ENCODE data around the gene NPAS3.

NPAS3 gene

DNA sequence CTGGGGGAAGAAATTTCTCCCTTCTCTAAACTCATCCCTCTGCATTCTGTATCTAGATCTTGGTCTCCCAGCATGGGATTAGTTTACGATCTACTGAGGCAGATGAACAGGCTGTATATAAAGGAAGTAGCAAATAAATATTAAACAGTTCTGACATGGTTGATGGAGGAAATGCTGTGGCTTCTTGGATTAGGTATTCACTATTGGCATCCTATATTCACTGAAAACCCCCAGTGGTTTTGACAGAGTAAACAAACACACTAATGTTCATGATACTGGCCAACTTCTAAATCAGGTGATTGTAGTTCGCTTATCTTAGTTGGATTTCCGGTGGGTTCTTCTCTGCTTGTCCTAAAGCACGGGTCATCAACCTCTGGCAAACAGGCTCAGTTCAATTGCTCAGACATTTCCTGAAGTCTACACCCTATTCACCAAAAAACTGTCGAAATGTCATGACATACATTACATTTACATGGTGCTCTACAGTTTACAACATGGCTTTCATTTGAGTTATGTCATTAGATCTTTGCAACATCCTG is 578.3 kb downstream of the NPAS3 start:
- DNase-seq (ENCODE audit: low read depth), result no peak

DNA sequence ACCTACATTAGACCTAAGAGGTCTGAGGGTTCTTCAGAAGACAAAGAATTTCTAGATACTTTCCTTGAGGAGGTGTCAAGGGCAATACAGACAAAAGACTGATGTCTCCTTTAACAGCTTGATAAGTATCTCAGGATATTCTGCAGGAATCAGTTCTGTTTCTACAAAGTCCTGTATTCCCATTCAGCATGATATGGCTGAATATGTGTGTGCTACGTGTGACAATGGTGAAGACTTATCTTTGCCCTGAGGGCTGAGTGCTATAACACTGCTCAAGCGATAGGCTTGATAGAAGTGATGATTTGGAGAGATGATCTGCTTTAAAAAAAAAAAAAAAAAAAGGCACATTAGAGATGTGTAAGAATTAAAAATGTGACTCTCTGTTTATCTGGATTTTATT is 582.5 kb downstream of the NPAS3 start:
- DNase-seq (ENCODE audit: low read depth), result no peak

DNA sequence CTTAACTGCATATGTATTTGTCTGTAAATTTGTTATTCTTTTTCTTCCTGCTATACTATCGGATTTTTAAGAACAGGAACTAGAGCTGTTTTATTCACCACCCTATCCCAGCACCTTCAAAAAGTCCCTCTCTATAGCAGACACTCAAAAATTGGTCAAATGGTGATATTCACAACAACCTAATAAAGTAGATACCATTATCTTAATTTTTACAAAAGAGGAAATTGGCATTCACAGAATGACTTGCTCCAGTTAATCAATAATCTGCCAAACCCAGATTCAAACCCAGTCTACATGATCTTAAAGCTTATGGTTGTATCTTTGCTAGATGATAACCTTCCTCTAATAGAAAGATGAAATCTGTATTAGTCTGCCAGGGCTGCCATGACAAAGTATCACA is 585.6 kb downstream of the NPAS3 start:
- DNase-seq (ENCODE audit: low read depth), result no peak

DNA sequence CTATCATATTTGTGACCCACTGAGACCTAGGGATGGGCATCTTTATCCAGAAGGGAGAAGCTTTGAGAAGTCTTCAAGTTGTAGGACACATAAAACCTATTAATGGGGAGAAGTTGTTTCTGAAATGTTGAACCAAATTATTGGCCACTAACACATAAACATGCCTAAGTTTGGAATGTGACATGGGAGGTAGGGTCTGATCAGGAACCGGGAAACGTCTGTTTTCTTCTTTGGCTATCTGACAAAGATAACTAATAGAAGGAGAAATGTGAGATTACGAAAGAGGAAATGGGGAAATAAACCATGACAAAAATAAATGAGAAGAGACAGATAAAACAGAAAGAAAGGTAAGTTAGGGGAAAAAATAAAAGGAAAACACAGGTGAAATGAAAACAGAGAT is 586.9 kb downstream of the NPAS3 start:
- DNase-seq (ENCODE audit: low read depth), result no peak

DNA sequence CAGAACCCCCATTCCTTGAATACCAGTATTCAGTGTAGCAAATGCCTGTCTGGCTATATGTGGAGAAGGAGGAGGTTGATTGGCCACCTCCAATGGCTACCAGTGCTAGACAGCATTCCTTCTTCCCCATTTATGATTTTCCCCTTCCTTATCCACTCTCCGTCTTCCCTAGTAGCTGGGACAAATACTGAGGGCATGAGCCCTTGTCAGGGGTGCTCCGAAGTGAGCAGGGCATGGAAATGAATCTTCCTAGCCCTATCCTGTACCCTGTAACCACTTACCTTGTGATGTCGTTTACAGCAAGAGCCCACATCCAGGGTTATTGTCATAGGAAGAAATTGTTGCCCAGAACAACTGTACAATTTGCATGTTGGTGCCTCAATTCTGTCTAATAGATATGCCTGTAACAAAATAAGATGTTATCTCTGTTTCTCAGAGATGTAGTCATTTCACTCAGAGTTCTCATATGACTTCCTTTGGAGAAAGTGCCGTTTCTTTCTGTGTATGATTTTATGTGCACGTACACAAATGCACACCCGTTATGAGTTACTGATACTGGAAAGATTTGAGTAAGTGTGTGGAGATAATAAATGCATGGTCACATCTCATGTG is 588.5 kb downstream of the NPAS3 start:
- no peak for DNase-seq (ENCODE audit: low read depth)

DNA sequence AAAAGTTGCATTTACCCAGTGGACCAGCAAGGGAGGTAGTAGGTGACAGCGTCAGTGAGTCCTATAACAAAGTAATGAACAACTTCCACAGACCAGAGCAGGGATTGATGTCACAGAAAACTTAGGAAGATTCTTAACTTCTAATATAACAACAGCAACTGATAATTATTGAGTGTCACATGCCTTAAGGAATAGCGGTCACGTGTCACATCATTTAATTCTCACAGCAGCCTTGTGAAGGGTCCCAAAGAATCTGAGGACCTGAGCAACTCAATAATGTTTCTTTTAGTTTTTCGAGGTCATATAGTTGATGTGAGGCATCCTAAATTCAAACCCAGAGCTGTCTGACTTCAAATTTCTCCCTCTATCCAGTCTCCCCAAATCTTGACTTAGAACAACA is 590.0 kb downstream of the NPAS3 start:
- no peak for DNase-seq (ENCODE audit: low read depth)

DNA sequence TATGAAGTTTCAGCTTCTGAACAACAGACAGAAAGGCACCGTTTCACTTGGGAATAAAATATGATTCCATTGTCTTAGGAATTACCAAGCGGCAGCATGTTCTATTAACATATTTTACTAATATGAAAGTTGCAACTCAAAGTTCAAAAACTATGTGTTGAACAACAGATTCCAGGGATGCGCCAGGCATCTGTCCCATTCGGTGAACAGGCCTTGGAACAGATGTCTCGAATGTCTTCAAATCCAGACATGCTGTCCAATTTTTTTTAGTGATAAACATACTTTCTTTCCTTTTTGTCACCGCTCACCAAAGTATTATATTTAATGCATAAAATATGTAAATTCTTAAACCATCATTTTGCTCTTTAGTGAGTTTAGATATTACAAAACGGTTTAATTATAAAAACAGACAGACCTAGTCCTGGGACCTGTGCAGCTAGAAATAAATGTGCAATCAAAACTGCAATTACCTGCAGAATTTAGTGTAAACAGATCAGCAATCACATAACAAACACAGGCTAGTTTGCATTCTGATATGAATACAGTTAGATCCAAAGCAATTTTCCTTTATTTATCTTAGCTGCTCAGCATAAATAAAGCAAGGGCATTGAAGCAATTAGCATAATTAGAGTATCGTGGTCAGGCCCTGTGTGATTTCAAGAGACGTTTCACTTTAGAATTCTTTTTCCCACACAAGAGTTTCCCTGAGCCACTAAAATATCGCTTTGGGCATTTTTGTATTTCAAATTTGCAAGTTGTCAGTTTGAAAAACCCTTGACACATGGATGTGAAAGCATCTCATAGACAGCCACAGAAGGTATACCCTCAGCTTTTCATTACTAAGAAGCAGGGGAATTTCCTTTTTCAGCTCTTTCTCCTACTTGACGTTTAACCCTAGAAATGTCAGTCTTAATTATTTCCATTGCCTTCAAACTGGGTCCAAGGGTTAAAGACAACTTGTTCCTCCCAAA is 591.4 kb downstream of the NPAS3 start:
- DNase-seq (ENCODE audit: low read depth), result no peak

DNA sequence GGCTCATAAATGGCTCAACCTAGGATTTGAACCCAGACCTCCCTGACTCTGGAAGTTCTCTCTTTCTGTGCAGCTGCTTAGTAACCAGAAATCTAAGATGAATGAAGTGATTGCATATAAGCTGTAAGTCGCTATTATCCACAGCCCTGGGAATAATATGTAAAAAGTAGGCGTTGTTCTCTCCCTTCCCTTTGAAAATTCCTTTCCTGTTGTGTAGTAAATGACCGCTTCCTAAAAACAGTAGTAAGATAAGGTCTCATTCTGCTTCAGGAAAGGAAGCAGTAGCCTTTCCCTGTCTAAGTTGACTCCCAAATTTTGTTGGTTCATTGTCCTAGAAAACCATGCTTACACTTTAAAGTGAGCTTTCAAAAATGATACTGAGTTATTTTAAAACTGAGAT is 593.9 kb downstream of the NPAS3 start:
- DNase-seq (ENCODE audit: low read depth), result no peak

DNA sequence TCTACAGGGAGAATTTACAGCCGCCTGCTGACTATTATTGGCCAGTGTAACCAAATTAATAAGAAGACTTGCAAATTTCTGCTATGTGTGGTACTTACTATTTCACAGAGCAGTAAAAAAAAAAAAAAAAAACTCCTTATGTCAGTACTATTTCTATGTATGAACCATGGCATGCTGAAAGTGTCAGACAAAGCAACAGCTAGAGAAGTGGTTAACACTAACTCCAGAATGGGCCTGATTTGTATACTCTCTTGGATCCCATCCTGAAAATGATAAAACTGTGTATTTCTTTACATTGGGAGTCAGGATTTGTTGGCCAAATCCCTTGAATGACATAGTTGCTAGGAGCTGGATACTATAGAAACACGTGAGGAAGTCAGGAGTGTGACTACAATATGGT is 595.4 kb downstream of the NPAS3 start:
- no peak for DNase-seq (ENCODE audit: low read depth)

DNA sequence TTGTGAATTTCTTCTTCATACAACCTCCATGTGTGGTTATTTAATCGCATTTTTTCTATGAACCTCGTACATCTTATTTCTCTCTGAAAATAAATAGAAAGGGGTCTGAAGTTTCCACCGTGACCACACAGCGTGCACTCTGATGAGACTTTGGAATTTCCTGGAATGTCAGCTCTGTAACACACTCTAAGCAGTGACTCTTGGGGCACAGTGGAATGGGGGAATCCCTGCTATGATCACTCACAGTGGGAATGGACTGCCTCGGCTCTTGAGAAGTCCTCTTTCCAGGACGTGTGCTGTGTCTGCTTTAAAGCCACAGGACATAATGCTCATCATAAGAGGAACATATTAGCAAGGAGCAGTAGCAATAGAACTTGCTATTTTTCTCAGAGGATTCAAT is 596.0 kb downstream of the NPAS3 start:
- DNase-seq (ENCODE audit: low read depth), result no peak

DNA sequence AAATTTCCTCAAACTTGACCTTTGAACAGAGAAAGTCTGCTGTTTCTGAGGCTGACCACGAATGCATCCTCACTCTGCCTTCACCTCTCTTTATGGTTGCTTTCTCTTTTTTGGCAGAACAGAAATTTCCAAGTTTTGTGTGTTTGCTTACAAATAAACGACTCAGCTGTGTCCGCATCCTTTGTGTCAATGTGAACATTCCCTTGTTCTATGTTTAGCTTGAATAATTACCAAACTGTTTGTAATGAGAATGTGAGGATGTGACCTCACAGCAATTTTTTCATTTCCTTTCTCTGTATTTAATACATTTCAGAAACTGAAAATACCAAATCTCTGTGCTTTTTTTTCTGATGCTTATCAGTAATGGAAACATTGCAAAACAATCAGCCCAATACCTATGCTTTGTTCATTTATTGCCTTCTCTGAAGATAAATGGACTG is 601.3 kb downstream of the NPAS3 start:
- no peak for DNase-seq (ENCODE audit: low read depth)

DNA sequence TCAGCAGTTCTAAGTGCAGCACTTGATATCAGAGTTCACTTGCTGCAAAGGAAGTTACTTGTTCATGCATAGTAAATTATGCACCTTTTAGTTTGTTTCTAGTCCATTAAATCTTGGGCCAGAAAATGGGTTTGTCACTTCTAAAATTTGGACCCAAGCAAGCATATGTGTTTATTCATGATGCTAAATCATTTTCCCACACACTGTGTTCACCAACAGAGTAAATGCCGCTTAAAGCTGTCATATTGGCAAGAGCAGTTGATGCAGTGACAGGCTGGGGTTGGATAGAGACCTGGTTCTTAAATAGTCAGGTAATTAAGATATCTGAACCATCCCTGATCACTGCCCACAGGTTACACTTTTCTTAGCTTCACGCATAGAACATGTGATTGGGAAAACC is 602.5 kb downstream of the NPAS3 start:
- DNase-seq (ENCODE audit: low read depth), result no peak

DNA sequence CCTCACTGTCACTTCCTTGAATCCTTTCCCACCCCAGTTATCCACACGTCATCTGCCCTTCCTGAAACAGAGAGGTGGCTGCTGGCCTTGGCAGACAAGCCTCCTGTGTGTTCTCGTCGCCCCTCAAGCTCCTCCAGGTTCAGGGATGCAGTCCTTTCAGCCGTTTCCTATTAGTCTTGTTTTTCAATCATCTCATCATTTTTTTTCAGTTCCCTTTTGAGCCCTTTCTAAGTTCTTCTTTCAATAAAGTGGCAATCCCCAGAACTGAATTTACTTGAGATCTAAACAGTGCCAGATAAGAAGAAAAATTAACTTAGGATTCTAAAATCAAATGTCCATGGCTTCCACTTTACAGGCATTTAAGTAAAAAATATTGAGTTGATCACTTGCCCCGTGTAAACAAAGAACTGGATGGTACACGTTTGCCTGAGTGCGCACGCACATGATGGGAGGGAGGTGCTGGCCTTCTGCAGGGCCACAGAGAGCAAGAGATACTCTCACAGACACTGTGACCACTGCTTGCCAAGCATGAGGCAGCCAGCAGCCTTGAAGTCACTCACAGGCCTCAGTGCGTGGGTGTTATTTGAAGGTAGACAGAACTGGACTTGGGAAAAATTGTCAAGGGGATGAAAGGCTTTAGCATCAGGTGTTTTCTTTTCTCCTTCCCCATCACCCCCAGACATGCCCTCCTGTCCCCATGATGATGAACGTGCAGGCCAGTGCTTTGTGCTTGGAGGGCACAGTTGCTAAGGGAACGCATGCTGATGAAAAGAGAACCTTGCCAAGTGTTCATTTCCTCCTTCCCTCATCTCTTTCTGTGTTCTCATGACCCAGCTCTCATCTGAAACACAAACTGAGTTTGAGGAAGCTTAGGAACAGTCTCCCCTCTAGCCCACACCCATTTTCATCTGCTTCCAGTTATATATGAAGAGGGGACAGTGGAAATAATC is 603.9 kb downstream of the NPAS3 start:
- DNase-seq (ENCODE audit: low read depth), result no peak

DNA sequence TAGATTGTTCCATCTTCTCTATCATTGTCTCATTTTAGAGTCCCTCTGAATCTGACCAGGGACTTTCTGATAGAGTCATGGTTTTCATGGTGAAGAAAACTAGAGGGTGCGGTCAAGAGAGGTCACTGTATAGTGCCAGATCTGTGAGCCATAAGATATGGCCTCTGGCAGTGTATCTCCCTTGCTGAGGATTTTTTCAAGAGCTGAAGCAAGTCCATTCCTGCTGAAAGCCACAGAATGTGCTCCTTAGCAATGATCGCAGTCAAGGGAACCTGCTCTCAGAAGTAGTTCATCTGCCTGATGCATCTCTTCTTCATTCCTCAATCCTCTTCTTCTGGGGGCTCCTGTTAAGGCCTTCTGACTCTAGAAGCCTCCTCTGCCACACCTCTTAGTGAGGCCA is 607.0 kb downstream of the NPAS3 start:
- DNase-seq (ENCODE audit: low read depth), result no peak

DNA sequence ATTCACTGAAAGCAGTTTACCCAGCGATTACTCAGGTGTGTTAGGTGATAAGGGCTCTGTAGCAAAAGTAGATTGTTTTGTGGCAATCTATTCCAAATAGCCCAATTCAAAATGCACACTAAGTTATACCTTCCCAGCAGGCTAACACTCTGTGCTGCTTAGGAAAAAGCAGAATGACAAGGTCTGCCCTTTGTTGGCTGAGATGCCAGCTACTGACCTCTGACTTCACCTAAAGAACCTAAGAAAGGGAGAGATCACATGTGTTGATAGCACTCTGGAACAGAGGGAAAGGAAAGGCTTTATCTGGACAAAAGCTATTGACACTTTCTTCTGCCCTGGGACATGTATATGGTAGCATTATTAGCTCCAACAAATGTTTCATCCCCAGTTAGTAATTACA is 609.9 kb downstream of the NPAS3 start:
- no peak for DNase-seq (ENCODE audit: low read depth)

DNA sequence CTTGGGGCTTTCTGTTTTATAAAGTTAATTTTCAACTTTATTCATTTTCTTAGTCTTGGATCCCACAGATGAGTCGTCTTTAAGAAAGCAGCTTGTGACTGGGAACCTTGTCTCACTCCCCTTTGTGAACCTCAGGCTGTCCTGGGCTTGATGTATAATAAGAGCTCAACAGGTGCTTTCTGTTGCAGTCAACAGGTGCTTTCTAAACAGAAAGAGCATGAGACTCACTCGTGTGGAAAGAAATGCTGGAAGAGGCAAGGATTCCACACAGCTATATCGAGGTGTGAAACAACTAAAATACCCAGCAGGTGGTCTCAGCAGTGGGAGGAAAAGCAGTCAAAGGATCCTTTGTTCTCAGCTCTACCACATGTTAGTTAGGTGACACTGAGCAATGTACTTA is 613.3 kb downstream of the NPAS3 start:
- DNase-seq (ENCODE audit: low read depth), result no peak

DNA sequence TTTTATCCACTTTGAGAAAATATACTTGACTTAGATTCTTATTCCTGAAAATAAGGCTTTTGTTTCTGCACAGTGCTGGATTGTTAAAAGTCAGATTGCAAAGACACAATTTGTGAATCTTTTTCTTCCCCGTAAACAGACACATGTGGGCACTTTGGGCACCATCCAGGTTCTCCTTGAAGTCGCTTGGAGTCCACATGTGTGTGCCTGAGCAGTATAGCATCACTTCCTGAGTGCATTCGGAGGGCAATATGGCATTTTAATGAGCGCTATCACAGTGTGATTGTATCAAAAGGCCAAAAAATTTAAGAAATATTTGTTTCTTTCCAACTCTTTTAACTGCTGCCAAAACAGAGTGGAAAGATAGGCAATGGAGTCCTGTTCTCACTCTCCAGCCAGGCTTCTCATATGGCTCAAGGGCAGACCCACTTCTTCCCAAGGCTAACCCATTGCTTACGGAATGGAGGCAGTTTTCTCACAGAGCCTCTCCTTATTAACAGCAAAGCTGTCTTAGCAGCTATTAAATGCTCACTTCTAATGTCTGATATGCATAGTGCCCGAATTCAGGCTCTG is 615.1 kb downstream of the NPAS3 start:
- no peak for DNase-seq (ENCODE audit: low read depth)

DNA sequence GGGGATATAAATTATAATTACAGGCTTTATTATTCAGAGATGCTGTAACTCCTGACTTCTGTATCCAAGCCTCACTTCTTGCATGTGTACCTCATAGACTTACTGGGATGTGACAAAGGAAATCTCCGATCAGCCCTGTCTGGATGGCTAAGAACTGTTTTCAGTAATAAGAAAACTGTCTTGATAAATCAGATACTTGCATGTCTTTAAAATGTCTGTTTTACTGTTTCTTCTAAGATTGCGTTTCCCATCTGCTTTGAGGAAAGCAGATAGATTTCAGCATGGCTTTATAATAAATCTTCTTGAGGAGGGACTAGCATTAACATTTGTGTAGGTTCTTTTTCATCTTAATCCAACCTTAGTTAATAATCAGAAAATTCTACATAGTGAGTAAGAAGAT is 616.3 kb downstream of the NPAS3 start:
- no peak for DNase-seq (ENCODE audit: low read depth)

DNA sequence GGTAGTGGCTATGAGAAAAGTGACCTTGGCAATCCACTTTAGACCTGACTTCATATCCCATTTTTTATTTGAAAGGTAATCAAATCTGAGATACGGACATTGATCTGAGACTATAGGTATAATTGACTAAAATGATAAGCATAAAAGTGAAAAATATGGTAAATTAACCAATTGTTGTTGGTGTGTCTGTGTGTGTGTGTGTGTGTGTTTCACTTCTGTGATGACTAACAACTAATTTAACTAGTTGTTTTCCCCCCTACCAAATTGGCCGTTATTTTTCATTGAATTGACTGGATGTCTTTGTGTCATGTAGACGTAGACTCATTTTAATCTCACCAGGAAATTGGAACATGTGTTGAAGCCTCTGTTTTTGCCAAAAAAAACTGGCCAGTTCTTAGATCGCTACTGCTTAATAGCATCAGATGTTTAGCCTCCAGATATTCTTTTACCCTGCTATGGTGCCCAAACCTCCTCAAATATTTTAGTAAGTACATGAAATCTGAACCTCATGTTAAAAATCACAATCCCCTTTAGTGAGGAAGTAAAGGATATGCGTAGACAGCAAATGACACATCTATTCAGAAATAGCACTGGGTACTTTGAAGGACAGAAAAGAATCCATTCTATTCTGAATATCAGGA is 617.2 kb downstream of the NPAS3 start:
- no peak for DNase-seq (ENCODE audit: low read depth)

DNA sequence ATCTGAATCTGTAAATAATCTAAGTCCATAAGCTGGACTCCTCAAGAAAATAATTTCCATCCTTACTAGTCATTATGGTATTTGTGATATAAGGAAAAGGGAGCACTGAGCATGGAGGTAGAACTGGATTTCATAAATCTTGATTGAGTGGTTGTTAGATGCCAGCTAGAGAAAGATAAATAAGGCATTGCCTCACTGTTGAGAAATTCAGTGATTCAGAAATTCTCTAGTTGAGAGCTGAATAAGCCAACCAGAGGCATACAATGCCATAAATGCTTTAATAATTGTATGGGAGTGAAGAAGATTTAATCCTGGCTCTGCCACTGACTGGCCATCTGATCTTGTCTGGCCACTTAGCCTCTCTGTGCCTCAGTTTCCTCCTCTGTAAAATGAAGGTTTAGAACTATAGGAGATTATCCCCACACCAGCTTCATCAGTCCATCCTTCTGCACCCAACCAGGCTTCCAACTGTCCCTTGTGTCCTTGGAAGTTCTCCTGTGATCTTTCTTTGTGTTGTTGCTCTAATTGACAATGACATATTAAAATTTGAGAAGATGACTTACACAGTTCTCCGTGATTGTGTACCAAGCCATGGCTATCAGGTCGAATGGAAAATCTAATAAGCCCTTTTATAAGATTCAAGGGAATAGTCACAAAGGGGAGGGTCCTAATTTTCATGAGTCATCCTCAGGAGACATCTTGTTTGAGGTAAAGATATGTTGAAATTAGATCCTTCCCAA is 617.9 kb downstream of the NPAS3 start:
- DNase-seq (ENCODE audit: low read depth), result no peak

Measured in stimulated activated CD8-positive, alpha-beta memory T cell treated with anti-CD3 and anti-CD28 coated beads, Interleukin-7, amount 100 ng/mL, for 24 hours (primary cell).